Prostate gland (tissue), 2 donors: ENCODE measurements around the gene AURKA. TPM values are rescaled to one million over a fixed set of nuclear protein-coding genes. Genes with fewer than 3 reads are reported as not detected.

Source experiments
- DNase-seq: peaks from one replicate; pipeline ENCODE4 v3.0.0-alpha.2; 2019; ENCODE audit warnings: low spot score
- H3K27ac ChIP-seq, 2 donors: fragments of 200-600 bp; sonication (generic); 2 replicates each; pipeline ENCODE4 v1.5.1; 2017 to 2019
- H3K27me3 ChIP-seq: fragments of 200-600 bp; sonication (generic); replicated peaks from 2 replicates; pipeline ENCODE4 v1.5.1; 2019; ENCODE audit not compliant: insufficient read depth
- H3K36me3 ChIP-seq, 2 donors: fragments of 200-600 bp; sonication (generic); 1 replicate in 1 of 2; 2 replicates in 1 of 2; pipeline versions ENCODE4 v1.5.1 to v1.8.1; 2017 to 2019
- H3K4me1 ChIP-seq: fragments of 200-600 bp; sonication (generic); replicated peaks from 2 replicates; pipeline ENCODE4 v1.5.1; 2019
- H3K4me3 ChIP-seq, 2 donors: fragments of 200-600 bp; sonication (generic); 2 replicates each; pipeline ENCODE4 v1.5.1; 2017 to 2019
- H3K9me3 ChIP-seq: fragments of 200-600 bp; sonication (generic); 2 replicates; pipeline ENCODE4 v1.5.1; 2017
- CTCF ChIP-seq, 4 experiments: fragments of 200-600 bp in 2 of 4; fragments of 450-650 bp in 2 of 4; sonication (generic) in 2 of 4; IDR thresholded peaks; 1 replicate in 3 of 4; 2 replicates in 1 of 4; pipeline ENCODE4 v1.5.1; 2016 to 2019; ENCODE audit warnings: antibody characterized with exemption in 4 of 4, mild to moderate bottlenecking in 2 of 4, moderate library complexity in 2 of 4
- POLR2A ChIP-seq: fragments of 450-650 bp; IDR thresholded peaks from one replicate; pipeline ENCODE4 v1.6.1; 2016; ENCODE audit warnings: antibody characterized with exemption, mild to moderate bottlenecking
- POLR2AphosphoS5 ChIP-seq: sonication (generic); formaldehyde crosslinking; IDR thresholded peaks from one replicate; pipeline ENCODE4 v1.6.1; 2017; ENCODE audit warnings: antibody characterized with exemption
- WGBS: methylation state at CpG from one replicate; pipeline ENCODE4 v1.1.5; 2018; 5-methylcytosine and 5-hydroxymethylcytosine counted together
- intact Hi-C: fragments of 100-400 bp; cut with DNase I; formaldehyde crosslinking; loops from one replicate; pipeline ENCODE4 v1.14.2; 2022
- total RNA-seq, 2 donors: library from RNA; depleted of rRNA; stranded (reverse); fragments of >200 nt; gene quantifications; one replicate each; pipeline ENCODE4 v1.1.0, GENCODE V29; 2016

The AURKA gene
- total RNA-seq, 2 donors from 2014 or later, result 2.6 to 9.9 TPM

GRCh38 chr20:56363491-56363890 is 28.5 kb downstream of the AURKA start:
- no peak for DNase-seq
- Histone ChIP-seq H3K27ac (no peak overlapping the region), H3K9me3 (no peaks in the 10 kb centered on the region), H3K36me3 (peaks cover 0 to 10% of the 10 kb centered on the region in 2 donors), H3K4me1 (peaks cover 11% of the 10 kb centered on the region), H3K27me3 (no peaks in the 10 kb centered on the region), H3K4me3 (no peak overlapping the region)
- 84% methylated on average over 6 of the region's 6 CpGs for WGBS
- TF ChIP-seq CTCF (IDR thresholded peaks at IDR 0.05) (no peak), POLR2AphosphoS5 (no peak), POLR2A (no peak)
- intact Hi-C loops, result no loop called here

GRCh38 chr20:56362833-56363413 is 29.1 kb downstream of the AURKA start:
- WGBS, result 22% methylated on average over 8 of the region's 8 CpGs
- H3K4me1 ChIP-seq, result peaks cover 11% of the 10 kb centered on the region
- no peak for DNase-seq
- no peaks in the 10 kb centered on the region for H3K27me3 ChIP-seq
- intact Hi-C loops, result no loop called here
- TF ChIP-seq CTCF (IDR thresholded peaks at IDR 0.05), result no peak
- H3K4me3 ChIP-seq, result no peak overlapping the region
- H3K9me3 ChIP-seq, result no peaks in the 10 kb centered on the region
- H3K27ac ChIP-seq, result no peak overlapping the region
- H3K36me3 ChIP-seq, result peaks cover 0 to 10% of the 10 kb centered on the region in 2 donors

- Histone ChIP-seq H3K36me3 (peaks cover 0 to 10% of the 10 kb centered on the region in 2 donors), H3K27ac (no peak overlapping the region), H3K9me3 (no peaks in the 10 kb centered on the region), H3K4me3 (no peak overlapping the region), H3K4me1 (peaks cover 11% of the 10 kb centered on the region), H3K27me3 (no peaks in the 10 kb centered on the region)
- TF ChIP-seq POLR2AphosphoS5, result no peak
- no peak for TF ChIP-seq CTCF (IDR thresholded peaks at IDR 0.05)
- TF ChIP-seq POLR2A, result no peak
- no peak for DNase-seq
- 69% methylated on average over 8 of the region's 8 CpGs for WGBS
- intact Hi-C loops, result no loop called here
These were observed 30.1 kb downstream of the AURKA start for GRCh38 chr20:56361900-56362299.

GRCh38 chr20:56360908-56361205 is 31.2 kb downstream of the AURKA start:
- 47% methylated on average over 8 of the region's 8 CpGs for WGBS
- Histone ChIP-seq H3K4me3 (peak overlapping the region in 1 of 2 donors; percentile 98), H3K4me1 (peaks cover 11% of the 10 kb centered on the region), H3K9me3 (no peaks in the 10 kb centered on the region), H3K27ac (peak overlapping the region in 1 of 2 donors; percentile 37), H3K27me3 (no peaks in the 10 kb centered on the region), H3K36me3 (peaks cover 0 to 4% of the 10 kb centered on the region in 2 donors)
- intact Hi-C loops, result no loop called here
- TF ChIP-seq POLR2AphosphoS5 (no peak), CTCF (IDR thresholded peaks at IDR 0.05) (no peak), POLR2A (no peak)
- no peak for DNase-seq

- intact Hi-C loops, result no loop called here
- Histone ChIP-seq H3K27ac (peak overlapping the region; percentile 82 to 88), H3K4me3 (peak overlapping the region; percentile 87 to 98), H3K36me3 (peaks cover 0 to 2% of the 10 kb centered on the region in 2 donors), H3K4me1 (peaks cover 11% of the 10 kb centered on the region), H3K27me3 (no peaks in the 10 kb centered on the region), H3K9me3 (no peaks in the 10 kb centered on the region)
- DNase-seq, result peak; percentile 30
- TF ChIP-seq CTCF (IDR thresholded peaks at IDR 0.05) (peak in 1 of 4 experiments; percentile 2), POLR2A (no peak), POLR2AphosphoS5 (no peak)
- WGBS, result 40% methylated on average over 14 of the region's 14 CpGs
These were observed 31.7 kb downstream of the AURKA start for GRCh38 chr20:56360133-56360907.
